NCI-H2227 treated with DMSO at 0.1 percent for 48 hours (cell line): Measurements from ENCODE around the gene AGPAT3.

Experiments
- DNase-seq: peaks from one replicate; lab custom pipeline; 2025; lab: John Stamatoyannopoulos, UW

Gene AGPAT3

DNA sequence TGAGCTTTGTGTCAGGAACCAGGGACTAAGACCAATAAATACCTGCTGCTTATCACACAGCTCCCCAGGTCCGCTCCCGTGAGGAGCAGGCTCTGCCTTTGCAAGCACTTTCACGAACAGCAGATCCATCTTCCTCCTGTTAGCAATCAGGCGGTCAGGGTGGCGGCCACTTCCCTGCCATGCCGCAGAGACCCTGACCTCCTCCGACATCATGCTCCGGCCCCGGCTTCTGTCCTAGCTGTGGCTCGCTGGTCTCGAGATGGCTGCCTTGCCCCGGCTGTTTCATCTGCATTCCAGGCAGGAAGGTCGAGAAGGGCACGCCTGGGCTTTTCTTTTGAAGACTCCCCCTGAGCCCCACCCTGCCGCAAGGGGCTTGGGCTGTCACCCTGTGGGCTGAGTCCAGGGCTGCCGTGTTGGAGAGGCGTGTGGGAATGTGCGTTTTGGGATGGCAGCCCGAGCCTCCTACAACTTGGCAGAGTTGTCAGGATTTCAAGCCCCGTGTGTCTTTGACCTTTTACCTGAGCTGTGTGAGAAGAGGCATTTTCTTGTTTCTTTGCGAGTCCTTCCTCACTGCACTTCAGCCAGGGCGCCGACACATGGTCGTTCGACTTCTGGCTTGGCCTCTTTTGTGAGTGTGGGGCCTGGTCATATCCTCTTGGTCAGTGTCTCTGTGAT lies 59.5 kb downstream of the AGPAT3 start:
- no peak for DNase-seq

DNA sequence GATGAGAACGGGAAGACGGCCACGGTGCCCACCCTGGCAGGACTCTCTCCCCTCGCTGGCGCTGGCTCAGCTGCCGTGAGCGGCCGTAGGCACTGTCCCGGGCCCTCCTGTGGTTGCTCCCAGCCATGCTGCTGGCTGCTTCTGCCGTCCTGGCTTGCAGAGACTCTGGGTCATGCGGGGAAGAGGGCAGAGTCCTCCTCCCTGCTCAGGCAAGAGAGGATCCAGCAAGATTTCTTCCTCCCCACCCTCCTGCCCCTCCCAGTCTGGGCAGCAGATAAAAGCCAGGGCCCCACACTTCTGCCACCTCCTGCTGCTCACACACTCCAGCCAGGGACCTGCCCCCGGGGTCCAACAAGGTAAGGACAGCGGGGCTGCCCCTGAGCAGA lies 60.1 kb downstream of the AGPAT3 start:
- no peak for DNase-seq

DNA sequence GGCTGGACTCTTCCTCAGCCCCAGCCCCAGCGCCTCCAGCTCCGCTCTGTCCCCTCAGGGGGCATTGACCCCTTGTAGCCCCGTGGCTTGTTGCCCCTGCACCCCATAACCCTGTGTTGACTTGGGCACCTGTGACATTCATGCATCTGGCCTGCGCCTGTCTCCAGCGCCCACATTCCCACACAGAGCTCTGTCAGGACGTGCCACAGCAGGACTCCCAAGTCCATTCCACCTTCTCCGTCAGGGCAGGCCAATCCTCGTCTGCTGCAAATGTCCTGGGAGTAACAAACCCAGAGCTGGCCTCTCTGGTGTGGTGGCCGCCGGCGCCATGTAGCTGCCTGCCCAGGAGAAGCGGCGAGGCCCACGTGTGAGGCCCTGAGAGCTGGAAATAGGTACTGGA lies 60.6 kb downstream of the AGPAT3 start:
- no peak for DNase-seq

DNA sequence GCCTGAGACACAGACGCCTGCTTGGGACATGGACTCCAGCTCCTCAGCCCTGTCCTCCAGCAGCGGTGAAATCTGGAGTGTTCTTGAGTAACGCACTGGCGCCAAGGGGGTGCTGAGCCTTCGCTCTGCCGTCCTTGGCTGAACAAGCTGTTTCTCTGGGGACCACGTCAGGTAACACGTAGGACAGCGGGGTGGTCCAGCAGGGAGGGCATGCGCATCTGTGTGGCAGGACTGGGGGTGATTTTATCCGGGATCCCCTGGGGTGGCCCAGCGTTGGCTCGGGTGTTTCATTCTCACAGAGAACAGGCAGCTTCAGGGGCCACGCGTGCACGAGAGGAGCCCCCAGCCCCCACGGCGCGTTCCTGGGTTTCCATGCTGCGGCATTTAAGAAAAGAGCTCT lies 61.2 kb downstream of the AGPAT3 start:
- DNase-seq = no peak

DNA sequence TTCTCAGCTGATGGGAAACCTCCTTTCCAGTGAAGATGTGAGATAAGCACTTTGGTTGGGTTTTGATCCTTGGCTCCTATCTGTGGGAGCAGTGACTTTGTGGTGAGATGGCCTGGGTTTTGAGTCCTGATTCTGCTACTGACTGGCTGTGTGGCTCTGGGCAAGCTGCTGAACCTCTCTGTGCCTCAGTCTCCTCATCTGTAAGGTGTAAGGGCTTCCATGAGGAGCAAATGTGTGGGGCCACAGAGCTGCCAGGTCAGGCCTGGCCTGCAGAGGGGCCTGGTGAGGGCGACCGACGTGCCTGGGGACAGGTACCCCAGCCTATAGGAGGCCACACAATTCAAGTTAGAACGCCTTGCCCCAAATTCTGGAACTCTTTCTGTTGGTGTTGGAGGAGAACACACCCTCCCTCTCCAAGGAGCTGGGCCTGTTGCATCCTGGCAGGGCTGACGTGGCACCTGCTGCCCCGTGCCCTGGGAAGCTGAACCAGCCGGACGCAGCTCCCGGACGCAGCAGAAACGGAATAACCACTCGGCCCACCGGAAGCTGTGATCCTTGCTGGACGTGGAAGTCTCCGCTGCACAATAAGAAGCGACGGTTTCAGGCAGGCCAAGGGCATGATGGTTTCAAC lies 62.7 kb downstream of the AGPAT3 start:
- no peak for DNase-seq

DNA sequence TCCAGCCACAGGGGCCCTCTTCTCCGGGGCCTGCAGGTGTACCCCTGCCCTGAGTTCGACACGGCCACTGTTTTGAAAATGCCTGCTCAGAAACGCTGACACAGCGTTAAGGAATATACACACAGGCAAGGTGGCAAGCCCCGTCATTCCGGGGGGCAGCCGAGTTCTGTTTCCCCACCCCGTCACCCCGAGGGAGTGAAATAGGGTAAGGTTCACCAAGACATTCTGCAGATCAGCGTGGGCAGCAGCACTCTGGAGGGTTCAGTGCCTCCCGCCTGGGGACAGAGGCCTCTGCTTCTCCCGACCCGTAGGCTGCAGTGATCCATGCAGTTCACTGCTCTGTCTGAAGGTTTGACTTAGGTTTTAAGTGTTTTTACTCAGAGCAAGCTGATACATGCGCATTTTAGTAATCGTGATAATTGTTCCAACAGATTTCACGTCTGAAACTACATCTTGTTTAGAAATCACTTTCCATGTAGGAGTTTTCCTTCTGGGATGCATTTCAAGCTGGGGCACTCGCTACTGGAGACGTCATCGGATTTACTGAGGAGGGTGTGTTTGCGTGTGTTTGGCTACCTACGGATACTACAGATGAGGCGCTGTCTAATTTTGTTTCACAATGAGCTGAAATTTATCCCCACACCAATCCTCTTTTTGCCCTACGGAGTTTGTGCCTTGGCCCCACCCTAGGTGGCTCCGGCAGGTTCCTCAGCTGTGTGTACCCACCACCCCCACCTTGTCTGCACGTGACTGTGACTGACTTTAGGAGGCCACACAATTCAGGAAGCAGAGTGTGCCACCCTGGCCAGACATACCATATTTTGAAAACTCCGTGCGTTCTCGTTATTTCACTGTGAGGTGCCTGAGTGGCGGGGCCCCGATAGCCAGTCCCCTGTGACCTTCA lies 63.5 kb downstream of the AGPAT3 start:
- DNase-seq = no peak

DNA sequence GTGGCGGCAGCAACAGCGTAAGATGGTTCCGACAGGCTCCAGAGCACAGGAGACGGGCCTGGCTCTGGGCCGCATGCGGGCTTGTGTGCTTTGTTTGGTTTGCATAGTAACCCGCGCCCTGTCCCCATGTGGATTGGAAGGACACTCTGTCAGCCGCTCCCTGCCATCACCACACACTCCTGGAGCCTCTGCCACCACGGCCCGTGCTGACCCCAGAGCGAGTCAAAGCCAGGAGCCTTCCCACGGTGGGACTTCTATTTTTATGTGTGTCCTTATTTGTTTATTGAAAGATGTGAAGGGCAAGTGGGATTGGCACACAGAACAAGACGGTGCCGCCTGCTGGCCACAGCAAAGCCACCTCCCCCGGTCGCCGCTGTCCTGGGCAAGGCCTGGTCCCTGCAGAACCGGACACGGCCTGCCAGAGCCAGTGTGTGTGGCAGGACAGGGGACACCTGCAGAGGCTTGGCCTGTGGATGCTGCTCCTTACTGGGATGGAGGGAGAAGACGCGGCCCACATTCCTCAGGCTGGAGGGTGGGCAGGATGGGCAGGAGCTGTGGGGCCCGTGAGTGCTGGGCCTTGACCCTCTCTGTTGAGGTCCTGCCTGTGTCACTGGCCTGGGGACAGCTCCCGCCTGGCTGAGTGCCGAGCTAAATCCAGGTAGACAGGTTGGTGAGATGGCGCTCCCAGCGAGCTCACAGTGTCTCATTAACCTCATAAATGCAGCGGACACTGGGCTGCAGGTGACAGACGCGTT lies 64.4 kb downstream of the AGPAT3 start:
- DNase-seq = no peak

DNA sequence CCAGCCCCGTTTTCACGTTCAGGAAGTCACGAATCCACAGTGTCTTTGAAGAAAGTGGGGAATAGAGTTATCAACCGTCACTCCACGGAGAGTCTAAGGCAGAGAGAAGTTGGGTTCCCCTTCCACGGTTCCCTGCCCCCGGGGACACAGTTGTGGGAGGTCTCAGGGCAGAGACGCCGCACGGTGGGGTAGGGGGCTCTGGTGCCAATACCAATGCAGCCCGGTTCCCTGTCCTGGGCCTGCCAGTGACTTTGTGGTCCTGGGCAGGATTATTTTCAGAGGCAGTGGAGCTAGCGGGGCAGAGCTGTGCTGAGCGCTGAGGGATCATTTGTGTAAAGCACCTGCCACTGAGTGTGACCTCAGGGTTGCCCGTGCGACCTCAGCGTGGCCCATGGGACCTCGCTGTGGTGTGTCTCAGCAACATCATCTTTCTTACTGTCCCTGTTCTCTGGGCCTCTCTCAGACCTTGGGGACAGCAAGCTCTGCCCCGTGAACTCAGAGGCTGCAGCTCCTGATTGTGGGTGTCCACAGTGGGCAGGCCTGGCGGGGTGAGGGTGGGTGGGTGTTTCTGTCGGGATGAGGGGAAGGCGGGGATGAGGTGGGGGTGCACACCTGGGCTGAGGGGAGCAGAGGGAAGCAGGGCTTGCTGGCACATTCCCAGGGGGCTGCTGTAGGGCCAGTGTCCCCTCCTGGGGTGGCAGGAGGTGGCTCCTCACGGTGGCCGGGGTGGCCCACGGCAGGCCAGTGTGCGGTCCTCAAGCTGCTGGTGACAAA lies 65.2 kb downstream of the AGPAT3 start:
- no peak for DNase-seq

DNA sequence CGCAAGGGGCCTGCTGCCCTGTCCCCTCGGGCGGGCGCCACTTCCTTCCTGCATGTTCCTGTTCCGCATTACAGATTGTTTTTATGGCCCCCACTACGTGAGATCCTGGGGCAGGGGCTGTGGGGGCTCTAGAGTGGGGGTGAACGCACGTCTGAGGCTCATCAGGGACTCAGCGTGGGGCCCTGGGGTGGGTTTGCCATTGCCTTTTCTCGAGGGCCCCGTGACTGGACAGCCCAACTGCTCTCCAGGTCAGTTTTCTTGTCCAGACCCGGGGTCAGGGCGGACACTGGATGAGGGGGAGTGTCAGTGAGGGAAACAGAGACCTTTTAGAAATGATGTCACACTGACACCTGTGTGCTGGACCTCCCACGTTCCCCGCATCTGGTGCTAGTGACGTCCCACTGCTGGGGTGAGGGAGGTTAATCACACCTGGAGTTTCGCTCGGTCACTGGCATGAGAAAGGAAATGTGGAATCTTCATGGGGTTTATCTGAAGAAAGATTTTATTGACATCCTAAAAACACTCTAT lies 65.9 kb downstream of the AGPAT3 start:
- DNase-seq = no peak

DNA sequence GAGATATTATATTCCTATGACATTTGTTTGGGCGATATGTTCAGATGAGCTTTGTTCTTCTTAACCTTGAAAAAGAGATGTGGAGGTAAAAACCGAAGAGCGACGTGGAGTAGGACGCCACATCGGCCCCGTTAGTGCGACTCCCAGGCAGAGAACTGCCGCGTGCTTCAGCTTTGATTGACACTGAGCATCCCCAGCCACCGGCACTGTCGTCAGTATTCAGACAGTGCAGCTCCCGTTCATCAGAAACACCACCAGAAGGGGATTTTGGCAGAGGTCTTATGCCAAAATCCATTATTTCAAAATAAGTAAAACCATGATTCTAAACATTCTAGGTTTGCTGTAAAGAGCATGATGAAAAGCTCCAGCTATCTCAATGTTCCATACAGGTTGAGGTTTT lies 66.5 kb downstream of the AGPAT3 start:
- DNase-seq = no peak

DNA sequence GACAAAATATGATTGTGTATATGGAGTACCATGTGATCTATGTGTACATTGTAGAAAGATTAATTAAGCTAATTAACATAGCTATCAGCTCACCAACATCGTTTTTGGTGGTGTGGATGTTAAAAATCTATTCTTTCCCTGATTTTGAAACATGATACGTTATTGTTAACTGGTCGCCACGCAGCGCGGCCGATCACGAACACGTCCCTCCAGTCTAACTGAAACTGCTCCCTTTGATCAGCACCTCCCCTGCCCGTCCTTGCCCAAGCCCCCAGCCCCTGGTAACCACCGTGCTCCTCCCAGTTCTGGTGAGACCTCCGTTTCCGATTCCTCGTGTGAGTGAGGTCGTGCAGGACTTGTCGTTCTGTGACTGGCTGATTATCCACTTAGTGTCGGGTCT lies 67.0 kb downstream of the AGPAT3 start:
- no peak for DNase-seq

DNA sequence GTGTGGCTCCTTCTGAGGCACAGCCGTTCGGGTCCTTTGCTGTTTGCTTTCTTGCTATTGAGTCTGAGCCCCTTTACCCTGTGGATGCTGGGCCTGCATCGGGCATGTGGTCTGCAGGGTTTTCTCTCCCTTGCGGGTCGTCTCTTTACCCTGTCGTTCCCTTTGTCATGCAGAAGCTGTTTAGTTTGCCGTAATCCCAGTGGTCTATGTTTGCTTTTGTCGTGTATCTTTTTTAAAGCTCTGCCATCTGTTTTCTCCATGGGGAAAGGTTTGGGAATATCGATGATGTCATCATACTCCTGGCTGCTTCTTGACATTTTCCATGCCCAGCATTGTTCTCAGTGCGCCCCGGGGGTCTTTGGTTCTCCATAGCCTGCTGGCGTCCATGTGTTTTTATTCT lies 68.2 kb downstream of the AGPAT3 start:
- DNase-seq = no peak

DNA sequence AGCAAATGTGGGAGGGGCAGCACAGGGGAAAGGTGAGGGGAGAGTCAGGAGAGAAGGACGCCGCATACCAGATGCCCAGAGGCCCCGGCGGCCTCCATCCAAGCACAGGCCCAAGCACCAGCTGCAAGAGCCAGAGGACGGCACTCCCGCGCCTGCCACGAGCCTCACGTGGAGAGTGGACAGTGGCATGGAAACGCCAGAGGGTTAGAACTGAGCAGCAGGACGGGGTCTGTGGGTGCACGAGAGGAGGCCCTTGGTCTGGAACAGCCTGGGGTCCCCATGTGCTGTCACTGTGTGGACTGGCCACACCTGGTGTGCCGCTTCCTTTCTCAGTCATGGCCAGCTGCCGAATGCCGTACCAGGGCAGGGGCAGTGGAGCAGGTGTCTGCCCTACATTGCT lies 68.7 kb downstream of the AGPAT3 start:
- no peak for DNase-seq

DNA sequence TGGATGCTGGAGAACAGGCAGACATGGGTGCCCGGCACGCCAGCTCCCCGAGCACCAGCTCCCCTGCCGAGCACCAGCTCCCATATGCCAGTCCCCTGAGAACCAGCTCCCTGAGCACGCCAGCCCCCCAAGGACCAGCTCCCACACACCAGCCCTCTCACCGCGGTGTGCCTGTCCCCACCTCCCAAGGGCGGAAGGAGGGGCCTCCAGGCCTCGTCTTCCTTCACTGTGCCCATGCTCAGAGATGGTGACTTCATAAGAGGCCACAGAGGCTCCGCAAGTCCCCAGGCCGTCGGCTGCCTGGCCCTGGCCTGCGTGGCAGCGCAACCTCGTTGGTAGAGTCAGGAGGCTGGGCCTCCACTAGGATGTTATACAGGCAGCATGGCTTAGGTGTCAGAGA lies 69.1 kb downstream of the AGPAT3 start:
- no peak for DNase-seq

DNA sequence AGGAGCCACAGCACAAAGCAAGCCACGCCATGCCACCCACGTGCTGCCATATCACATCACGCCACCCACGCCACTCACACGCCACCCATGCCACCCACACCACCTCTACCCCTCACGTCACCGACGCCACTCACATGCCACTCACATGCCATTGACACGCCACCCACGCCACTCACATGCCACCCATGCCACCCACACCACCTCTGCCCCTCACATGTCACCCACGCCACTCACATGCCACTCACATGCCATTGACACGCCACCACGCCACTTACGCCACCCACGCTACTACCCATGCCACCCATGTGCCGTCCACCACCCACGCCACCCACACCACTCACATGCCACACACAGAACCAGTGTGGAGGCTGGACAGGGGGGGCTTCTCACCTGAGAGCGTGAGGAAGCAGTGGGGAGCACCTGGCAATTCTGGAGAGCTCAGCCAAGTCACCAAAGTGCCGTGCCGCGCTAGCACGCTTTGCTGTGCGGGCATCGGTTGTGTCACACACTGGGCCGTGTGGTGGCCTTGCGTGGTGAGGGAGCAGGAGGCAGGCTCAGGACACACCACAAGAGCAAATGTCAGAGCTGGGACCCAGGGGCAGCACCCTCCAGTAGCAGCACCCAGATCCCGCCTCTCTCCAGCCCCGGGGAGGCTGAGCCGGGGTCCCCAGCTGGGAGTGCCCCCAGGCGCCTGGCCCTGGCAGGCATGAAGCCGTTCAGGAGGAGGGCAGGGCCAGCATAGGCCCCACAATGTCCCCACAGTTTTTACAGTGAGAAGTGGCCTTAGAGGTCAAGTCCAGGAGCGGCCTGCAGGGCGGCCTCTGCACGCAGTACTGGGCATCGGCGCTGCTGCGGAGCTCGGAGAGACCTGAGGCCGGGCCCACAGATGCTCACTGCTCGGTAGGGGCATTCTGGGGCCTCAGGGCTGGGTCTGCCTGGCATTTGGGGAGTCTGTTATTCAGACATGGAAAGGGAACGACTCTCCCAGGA lies 70.0 kb downstream of the AGPAT3 start:
- no peak for DNase-seq

DNA sequence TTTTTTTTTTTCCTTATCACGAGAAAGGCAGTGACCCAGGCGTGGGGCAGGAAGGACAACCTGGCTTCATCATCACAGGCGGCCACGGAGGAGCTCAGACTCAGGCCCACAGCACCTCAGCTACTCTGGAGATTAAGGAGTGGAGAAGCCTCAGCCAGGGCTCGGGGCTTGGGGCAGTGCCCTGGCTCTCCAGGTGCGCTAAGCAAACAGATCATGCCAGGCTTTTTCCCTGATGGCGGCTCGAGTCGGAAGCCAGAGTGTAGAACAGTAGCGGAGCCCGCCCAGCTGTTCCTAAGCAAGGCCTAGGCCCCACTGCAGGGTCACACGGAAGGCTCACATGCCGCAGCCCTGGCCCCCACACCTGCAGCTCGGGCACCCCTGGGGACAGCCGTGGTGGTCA lies 70.7 kb downstream of the AGPAT3 start:
- no peak for DNase-seq

DNA sequence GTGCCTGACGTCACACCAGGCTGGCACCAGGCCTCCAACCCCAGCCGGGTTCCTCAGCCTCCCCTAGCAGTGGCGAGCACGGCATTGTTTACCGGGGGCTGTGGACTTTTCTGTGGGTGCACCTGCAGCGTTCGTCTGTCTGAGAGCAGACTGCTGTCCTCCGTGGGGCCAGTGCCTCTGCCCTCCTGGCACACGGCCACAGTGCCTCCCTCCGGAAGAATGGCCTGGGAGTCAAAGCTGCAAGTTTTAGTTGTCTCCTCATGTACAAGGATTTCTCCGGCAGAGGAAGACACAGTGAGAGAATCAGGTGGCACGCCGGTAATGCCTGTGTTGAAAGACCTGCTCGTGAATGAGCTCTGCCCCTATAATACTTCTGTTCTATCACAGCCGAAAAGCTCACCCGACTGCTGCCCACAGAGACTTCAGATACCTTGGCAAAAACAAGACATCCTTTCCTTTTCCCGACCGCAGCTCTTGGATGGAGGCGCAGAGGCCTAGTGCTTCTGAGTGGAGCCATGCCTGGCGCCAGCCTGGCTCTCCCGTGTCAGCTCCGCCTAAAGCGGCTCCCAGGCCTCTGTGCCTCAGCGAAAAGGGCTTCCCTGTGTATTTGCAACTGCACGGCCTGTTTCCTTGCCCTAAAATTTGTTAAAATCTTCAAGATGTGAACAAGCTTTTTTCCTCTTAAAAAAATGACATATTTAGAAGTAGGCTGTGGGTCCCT lies 71.4 kb downstream of the AGPAT3 start:
- no peak for DNase-seq

DNA sequence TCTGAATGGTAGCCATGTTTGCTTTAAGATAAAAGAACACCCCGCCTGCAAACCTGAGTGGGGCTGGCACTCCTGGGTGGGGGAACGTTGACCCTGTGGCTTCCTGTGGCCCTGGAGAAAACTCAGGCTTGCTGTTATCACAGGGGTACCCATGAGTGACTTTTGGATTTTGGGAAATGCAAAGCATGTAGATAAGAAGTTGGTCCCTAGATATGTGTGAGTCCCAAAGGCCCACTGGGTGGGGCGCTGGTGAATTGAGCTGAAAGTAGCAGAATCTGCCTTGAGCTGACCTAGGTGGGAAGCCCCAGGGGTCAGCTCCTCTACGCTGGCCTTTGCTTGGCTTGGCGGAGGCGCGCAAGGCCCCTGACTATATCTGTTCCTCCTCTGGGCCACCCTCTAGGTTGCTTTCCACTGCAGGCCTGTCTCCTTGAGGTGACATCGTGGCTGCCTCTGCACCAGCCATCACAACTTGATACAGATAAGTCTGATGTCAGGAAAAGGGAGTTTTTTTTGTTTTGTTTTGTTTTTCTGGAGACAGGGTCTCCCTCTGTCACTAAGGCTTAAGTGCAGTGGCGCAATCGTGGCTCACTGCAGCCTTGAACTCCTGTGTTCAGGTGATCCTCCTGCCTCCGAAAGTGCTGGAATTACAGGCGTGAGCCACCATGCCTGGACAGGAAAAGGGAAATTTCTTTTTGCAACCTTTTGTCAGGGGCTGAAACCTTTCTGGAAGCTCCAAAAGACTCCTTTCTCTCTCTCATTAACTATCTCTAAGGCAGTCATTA lies 72.2 kb downstream of the AGPAT3 start:
- DNase-seq = no peak

DNA sequence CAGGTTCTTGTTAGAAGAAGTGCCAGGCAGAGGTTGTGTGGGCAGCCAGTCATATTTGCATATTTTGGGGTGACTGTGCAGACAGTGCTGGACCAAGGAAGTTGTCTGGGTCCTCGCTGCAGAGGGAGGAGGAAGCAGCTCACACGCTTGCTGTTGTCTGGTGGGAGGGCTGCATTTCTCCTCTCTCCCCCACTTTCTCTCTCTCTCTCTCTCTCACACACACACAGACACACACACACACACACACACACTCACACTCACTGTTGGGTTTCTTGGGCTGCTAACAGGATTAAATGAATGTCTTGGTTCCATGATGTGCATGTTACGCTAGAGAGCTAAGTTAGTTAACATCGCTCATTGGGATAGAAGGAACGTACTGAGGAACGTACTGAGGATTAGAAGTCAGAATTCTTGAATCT lies 72.9 kb downstream of the AGPAT3 start:
- DNase-seq = no peak
